ENCODE data around the gene CCT7.

- TF ChIP-seq CTCF (IDR thresholded peaks at IDR 0.05; ENCODE audit: low read depth, low read length) (peak; percentile 23; the same call in 1 of the 2 replicates), EZH2phosphoT487 (IDR thresholded peaks at IDR 0.05; ENCODE audit: low read depth) (no peak)
Observed at GRCh38 chr2:73260338-73260984, 26.4 kb downstream of the CCT7 start.
